Type B pancreatic cell (in vitro differentiated cells): ENCODE measurements around the gene DUSP2. TPM values are rescaled to one million over a fixed set of nuclear protein-coding genes. Genes with fewer than 3 reads are reported as not detected.

ENCODE experiments used
- DNase-seq: peaks from one replicate; pipeline ENCODE4 v3.0.0; 2021; ENCODE audit warnings: mixed read lengths; ENCODE audit not compliant: unreplicated experiment; ENCODE audit errors: extremely low spot score
- H3K27ac Mint-ChIP-seq: 2 replicates; pipeline ENCODE4 v1.8.0; 2021; ENCODE audit warnings: mild to moderate bottlenecking, mixed read lengths
- H3K27me3 Mint-ChIP-seq: 2 replicates; pipeline ENCODE4 v1.8.0; 2021; ENCODE audit warnings: mixed read lengths
- H3K36me3 Mint-ChIP-seq: 2 replicates; pipeline ENCODE4 v1.8.0; 2021; ENCODE audit warnings: mixed read lengths
- H3K4me1 Mint-ChIP-seq: one replicate; pipeline ENCODE4 v1.8.0; 2021; ENCODE audit warnings: mixed read lengths; ENCODE audit not compliant: unreplicated experiment
- H3K4me3 Mint-ChIP-seq: 2 replicates; pipeline ENCODE4 v1.8.0; 2021; ENCODE audit warnings: mild to moderate bottlenecking, mixed read lengths
- H3K9me3 Mint-ChIP-seq: 2 replicates; pipeline ENCODE4 v1.8.0; 2021; ENCODE audit warnings: mixed read lengths
- total RNA-seq: library from RNA; stranded (reverse); gene quantifications from 2 replicates; pipeline ENCODE4 v1.2.1, GENCODE V29; 2021; ENCODE audit warnings: low replicate concordance
- TF ChIP-seq, protein P1 (sequence below): fragments of 200-600 bp; sonication (generic); conservative IDR thresholded peaks from 2 replicates; pipeline ENCODE4 v1.5.0; 2021; ENCODE audit warnings: antibody characterized with exemption, mild to moderate bottlenecking

The DUSP2 gene
- total RNA-seq, 1 donor from 2014 or later: 4.5 TPM

DNA sequence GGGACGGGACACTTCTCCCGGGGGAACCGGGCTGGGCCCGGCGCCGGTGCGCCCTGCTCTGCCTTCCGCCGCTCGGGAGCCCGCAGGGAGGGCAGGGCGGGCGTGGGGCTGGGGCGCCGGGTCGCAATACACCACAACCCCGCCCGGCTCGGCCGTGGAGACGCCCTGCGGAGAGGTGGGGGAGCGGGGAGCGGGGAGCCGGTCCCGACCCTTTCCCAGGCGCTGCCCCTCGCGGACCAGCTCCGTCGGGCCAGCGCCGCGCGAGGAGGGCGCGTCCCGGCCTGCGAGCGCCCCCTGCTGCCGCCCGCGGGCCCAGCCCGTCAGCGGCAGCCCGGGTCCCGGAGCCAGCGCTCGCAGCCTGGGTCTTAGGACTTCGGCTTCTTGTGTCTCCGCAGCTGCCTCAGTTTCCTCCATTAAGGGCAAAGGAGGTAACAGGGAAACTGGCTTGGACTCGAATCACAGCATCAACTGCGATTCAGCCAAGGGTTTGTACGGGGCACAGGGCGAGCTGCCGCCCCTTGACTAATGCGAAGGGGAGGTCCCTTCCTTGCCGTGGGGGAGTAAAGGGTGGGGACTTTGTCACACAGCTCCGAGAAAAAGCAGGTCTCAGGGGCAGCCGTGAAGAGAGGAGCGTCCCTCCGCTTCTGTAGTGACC, 28.2 kb downstream of the DUSP2 start:
- TF ChIP-seq, protein P1, sequence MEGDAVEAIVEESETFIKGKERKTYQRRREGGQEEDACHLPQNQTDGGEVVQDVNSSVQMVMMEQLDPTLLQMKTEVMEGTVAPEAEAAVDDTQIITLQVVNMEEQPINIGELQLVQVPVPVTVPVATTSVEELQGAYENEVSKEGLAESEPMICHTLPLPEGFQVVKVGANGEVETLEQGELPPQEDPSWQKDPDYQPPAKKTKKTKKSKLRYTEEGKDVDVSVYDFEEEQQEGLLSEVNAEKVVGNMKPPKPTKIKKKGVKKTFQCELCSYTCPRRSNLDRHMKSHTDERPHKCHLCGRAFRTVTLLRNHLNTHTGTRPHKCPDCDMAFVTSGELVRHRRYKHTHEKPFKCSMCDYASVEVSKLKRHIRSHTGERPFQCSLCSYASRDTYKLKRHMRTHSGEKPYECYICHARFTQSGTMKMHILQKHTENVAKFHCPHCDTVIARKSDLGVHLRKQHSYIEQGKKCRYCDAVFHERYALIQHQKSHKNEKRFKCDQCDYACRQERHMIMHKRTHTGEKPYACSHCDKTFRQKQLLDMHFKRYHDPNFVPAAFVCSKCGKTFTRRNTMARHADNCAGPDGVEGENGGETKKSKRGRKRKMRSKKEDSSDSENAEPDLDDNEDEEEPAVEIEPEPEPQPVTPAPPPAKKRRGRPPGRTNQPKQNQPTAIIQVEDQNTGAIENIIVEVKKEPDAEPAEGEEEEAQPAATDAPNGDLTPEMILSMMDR: peak; percentile 98
- DNase-seq: peak; percentile 82
- no peak overlapping the region for H3K27ac Mint-ChIP-seq
- H3K36me3 Mint-ChIP-seq: no peaks in the 10 kb centered on the region
- H3K27me3 Mint-ChIP-seq: peaks cover 46% of the 10 kb centered on the region
- H3K9me3 Mint-ChIP-seq: no peaks in the 10 kb centered on the region
- peaks cover 6% of the 10 kb centered on the region for H3K4me1 Mint-ChIP-seq
- H3K4me3 Mint-ChIP-seq: peak overlapping the region; percentile 88

DNA sequence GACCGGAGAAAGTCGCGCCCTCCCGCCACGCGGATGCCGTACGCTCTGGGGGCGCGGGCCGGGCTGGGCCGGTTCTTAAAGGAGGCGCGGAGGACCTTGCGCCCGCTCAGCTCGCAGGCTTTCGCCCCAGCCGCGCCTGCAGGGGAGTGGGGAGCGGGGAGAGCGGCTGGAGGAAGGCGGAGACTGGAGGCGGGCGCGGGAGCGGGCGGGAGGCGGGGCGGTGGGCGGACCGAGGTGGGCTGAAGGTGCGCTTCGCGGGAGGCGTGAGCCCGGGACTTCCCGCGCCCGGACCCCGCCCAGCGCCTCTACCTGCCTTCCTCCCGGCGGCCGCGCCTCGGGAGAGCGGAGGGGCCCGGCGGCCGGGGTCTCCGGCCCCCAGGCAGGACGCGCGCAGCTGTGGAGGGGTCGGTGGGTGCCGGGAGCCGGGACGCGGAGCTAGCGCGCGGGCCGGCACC, 28.8 kb downstream of the DUSP2 start, which contains the start of gene ADRA2B:
Gene ADRA2B, minus strand, starts transcription at position 148 of the 455 bp plus-strand sequence. CDS start 422 bp downstream, outside the sequence.
- Mint-ChIP-seq H3K27ac (peak within 1 kb of the TSS; percentile 64), H3K4me3 (peak within 1 kb of the TSS; percentile 88), H3K9me3 (no peaks in the 10 kb centered on the region), H3K36me3 (no peaks in the 10 kb centered on the region), H3K27me3 (peaks cover 41% of the 10 kb centered on the region), H3K4me1 (peaks cover 6% of the 10 kb centered on the region)
- TF ChIP-seq, protein P1: no peak
- no peak for DNase-seq

DNA sequence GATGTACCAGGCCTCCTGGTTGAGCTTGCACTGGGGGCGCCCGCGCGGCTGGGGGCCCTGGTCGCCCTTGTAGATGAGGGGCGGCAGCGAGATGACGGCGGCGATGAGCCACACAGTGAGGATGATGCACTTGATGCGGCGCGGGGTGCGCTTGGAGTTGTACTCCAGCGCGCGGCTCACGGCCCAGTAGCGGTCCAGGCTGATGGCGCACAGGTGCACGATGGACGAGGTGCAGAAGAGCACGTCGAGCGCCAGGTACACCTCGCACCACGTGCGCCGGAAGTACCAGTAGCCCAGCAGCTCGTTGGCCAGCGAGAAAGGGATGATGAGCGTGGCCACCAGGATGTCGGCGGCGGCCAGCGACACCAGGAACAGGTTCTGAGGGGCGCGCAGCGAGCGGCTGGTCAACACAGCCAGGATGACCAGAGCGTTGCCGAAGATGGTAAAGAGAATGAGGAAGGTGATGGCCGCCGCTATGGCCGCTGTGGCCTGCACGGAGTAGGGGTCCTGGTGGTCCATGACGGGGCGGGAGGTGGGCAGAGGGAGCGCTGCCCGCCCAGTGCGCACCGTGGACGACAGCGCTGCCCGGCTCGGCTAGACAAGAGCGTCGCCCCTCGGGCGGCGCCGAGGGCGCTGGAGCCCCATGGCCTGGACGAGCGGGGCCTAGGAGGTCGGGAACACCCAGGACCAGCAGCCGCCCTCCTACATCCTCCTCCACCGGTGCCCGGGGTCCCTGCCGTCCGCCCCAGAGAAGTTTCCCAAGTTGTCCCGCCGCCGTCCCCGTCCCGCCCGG, 29.4 kb downstream of the DUSP2 start:
- Mint-ChIP-seq H3K27me3 (peaks cover 35% of the 10 kb centered on the region), H3K27ac (peak overlapping the region; percentile 64), H3K4me1 (peaks cover 6% of the 10 kb centered on the region), H3K4me3 (peak overlapping the region; percentile 84), H3K36me3 (no peaks in the 10 kb centered on the region), H3K9me3 (no peaks in the 10 kb centered on the region)
- no peak for DNase-seq
- TF ChIP-seq, protein P1: no peak

DNA sequence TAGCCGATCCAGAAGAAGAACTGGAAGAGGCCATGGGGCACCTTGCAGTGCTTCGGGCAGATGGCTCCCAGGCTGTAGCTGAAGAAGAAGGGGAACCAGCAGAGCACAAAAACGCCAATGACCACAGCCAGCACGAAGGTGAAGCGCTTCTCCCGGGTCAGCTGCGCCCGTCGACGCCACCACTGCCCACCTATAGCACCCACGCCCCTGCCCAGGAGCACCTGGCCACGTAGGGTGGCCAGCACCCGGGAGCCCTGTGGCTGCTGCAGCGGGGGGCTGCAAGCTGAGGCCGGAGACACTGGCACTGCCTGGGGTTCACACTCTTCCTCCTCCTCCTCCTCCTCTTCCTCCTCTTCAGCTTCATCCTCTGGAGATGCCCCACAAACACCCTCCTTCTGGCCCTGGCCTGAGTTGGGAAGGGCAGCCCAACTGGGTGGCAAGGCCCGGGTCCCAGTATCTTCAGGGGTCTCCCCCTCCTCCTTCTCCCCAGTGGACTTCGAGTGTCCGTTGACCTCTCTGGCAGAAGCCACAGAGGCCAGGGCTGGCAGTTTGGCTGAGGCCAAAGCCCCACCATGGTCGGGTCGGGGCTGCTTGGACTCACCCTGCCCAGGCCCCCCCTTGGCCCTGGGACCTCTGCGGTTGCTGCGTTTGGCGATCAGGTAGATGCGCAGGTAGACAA, 30.2 kb downstream of the DUSP2 start:
- Mint-ChIP-seq H3K36me3 (no peaks in the 10 kb centered on the region), H3K9me3 (no peaks in the 10 kb centered on the region), H3K4me1 (peaks cover 6% of the 10 kb centered on the region), H3K27me3 (peaks cover 27% of the 10 kb centered on the region), H3K4me3 (peak overlapping the region; percentile 84), H3K27ac (peak overlapping the region; percentile 64)
- no peak for DNase-seq
- TF ChIP-seq, protein P1: no peak

DNA sequence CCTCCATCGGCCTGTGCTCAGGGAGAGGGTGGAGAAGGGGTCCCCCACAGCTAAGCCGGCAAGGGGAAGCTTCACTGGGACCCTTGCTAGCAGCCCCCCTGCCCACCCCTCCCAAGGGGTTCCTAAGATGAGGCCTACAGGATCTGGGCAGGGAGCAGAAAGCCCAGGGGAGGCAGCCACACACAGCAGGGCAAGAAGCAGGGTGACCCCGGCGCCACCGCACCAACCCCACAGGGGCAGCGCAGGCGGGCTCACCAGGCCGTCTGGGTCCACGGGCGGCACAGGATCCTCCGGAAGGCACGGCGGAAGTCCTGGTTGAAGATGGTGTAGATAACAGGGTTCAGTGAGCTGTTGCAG, 30.7 kb downstream of the DUSP2 start:
- peak overlapping the region; percentile 58 for H3K4me3 Mint-ChIP-seq
- DNase-seq: no peak
- no peaks in the 10 kb centered on the region for H3K9me3 Mint-ChIP-seq
- no peaks in the 10 kb centered on the region for H3K36me3 Mint-ChIP-seq
- H3K27me3 Mint-ChIP-seq: peaks cover 23% of the 10 kb centered on the region
- TF ChIP-seq, protein P1: no peak
- H3K4me1 Mint-ChIP-seq: peaks cover 6% of the 10 kb centered on the region
- no peak overlapping the region for H3K27ac Mint-ChIP-seq
